Ureter (tissue), 1 donor: ENCODE measurements around the gene YWHAQ. TPM values are rescaled to one million over a fixed set of nuclear protein-coding genes. Genes with fewer than 3 reads are reported as not detected.

ENCODE experiments used
- DNase-seq: peaks from one replicate; pipeline ENCODE4 v3.0.0-alpha.2; 2020; ENCODE audit warnings: low spot score
- total RNA-seq: library from RNA; stranded (reverse); gene quantifications from one replicate; pipeline ENCODE4 v1.2.4, GENCODE V29; 2023
- donor health status: DM: yes; HTN: yes; CAD: no.

The YWHAQ gene
- total RNA-seq: 225 TPM

DNA sequence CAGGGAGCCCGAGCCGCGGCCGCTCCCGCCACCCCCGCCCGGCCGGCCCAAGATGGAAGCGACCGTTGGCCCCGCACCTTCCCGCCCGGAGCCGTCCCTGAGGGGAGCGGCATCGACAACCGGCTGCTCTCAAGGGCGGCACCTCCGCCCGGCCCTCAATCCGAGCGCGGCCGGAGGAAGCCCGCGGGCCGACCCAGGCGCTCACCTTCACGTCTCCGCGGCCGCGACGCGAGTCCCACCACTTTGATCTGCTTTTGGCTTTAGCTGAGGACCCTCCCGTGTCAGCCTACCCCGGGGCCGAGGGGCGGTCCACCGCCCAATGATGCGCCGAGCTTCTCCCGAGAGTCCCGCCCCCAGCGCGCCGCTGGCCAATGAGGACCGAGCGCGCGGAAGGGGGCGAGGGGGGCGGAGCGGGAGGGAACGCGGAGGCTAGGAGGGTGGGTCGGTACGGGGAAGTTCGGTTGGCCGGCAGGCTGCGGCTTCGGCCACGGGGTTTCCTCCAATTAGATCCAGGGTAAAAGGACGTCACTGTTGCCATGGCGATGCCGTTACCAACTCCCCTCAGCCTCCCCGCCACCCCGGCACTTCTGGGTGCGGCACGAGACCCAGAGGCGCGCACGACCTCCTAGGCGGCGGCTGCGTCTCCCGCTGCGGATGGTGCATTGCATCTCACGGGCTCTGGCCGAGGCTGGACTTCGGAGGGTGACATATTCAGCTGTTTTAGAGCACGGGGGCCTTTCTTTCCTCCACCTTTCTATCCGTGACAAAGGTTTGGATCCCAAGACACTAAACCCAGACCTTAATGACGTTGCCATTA is at the start of gene YWHAQ:
Gene YWHAQ, minus strand, starts transcription at position 262 of the 817 bp plus-strand sequence. CDS start 545 bp downstream, outside the sequence.
- peak; percentile 99 for DNase-seq

DNA sequence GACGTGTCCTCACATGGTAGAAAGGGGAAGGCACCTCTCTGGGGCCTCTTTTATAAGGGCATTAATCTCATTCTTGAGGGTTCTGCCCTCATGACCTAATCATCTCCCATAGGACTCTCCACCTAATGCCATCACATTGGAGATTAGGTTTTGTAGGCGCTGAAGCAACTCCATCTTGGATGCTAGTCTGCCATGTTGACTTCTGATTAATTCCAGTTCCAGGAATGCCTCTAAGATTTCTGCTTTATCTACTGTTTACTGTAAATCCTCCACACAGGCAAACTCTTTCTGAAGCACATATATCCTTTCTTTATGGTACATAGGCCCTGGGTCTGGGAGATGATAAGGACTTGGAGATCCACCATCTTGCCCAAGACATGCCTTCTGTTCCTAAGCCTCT is 49.3 kb upstream of the YWHAQ start:
- no peak for DNase-seq

- no peak for DNase-seq
Measured at GRCh38 chr2:9679218-9679617, 48.4 kb upstream of the YWHAQ start.

DNA sequence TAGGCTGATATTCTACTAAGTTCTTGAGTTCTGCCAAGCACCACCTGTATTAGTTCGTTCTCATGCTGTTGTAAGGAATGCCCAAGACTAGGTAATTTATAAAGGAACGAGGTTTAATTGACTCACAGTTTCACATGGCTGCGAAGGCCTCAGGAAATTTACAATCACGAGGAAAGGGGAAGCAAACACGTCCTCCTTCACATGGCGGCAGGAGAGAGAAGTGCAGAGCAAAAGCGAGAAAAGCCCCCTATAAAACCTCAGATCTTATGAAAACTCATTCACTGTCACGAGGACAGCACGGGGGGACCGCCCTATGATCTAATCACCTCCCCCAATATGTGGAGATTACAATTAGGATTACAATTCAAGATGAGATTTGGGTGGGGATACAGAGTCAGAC is 47.7 kb upstream of the YWHAQ start:
- no peak for DNase-seq

DNA sequence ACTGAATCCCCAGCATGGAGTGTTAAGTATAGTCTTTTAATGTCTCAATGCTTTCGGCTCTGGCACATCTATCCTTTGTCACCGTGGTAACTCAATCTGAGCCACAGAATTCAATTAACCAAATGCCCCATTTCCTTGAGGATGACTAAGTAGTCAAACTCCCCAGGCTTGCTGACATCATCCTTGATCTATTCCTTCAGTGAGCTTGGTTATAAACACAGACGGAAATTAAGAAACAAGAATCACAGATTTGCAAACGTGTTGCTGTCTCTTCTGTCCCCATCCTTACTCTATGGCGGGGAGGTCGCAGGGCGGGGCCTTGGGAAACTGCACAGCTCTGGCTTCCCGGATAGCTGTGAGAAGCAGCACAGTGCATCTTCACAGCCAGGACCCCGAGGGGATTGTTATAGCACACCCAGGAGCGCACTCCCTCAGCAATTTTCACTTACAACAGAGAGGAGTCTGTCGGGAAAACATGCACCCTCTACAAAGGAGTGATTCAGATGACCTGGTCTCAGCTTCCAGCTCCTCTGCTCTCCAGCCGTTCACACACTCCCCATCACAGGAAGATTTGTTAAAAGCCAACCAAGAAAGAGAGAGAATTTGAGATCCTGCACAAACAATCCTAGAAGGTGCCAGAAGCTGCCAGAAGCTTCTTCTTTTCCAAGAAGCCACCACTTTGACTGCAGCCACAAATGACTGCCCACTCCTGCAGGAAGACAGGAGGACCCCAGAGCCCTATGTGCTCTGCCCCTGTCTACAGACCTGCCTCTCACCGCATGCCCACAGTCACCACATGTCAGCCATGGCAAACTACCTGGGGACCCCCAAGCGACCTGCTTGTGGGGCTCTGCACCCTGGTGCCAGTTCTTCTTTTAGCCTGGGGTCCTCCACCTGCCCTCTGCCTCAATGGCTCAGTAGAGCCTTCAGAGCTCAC is 44.9 kb upstream of the YWHAQ start:
- no peak for DNase-seq

DNA sequence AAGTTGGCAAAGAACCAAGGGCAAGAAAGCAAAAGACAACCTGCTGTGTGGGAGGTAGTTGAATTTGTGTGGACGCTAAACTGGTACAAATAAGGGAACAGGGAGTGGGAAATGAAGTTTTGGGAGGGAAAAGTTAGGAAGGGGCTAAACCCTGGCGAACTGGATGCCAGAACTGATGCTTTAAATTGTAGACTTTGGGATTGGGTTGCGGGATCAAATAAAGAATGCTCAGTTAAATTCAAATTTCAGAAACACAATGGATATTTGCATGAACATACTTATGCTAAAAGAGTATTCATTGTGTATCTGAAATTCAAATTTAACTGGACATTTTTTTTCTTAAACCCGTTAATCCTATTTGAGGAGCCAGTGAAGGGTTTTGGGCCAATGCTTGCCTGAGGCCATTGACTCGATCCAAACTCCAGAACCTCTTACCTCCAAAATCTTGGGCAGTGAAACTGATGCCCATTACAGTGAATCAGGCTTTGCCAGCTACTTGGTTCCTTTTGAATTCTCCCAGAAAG is 44.2 kb upstream of the YWHAQ start:
- no peak for DNase-seq

DNA sequence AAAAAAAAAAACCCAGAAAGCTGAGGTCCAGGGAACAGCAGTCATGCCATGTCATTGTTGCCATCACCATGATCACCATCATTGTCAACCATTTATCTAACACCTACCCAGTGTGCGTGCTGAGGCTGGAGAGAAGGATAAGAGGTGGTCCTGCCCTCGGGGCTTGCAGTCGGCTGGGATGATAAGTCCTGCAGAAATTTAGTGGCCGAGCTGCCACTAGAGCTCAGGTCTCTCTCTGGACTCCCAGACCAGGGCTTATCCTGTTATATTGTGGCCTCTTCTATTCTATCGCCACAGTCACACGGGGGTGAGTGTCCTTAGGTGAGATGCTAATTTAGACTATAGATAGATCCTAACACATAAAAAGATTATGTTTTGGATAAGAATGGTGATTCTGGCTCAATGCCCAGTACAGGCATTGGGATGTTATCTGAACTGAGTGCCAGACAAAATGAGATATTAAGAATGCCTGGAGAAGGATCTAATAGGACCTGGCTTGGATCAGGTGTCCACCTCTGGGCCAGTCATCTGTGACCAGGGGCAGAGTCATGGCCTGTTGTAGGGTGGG is 43.2 kb upstream of the YWHAQ start:
- DNase-seq: no peak

DNA sequence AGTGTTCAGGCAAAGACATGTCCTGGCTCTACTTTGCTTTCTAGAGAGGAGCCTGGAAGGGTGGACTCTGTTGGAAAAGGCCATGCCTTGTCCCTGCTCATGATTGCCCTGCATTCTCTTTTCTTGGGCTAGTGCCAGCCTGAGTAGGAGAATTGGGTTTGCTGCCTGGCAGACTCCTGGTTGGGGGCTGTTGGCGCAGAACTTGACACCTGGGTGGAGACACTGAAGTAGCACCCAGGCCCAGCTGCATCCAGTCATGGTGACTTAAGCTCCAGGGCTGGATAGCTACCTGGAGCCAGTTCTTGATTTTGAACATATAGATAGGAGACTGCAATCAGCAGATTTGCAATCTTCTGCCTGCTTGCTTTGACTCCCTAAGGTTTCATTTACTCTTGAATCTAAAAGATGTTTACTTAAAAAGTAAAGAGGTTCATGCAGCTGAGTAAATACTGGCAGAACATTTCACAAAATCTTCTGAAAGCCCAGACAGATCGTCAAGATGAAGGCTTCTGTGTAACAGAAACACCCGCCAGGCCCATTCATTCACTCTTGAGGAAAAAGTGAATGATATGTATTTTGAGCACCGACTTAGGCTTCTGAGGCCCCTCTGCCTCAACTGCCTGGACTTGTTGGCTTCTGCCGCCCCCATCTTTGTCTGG is 38.0 kb upstream of the YWHAQ start:
- no peak for DNase-seq

DNA sequence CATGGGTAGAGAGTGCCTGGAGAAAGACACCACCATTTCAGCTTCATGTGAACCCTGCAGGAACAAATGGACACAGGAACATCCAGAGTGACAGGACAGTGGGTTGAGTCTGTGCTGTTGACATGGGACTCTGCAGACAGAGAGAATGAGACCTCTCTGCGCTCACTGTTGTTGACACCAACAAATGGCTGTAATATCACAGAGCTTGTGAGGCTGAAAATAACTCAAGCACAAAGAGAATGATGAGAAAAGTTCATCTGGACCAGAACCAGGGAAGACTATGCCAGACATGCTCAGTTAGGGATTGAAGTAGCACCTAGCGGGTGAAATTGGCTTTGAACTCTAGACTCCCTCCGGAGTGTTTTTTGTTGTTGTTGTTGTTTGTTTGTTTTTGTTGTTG is 37.0 kb upstream of the YWHAQ start:
- no peak for DNase-seq

- no peak for DNase-seq
Measured at GRCh38 chr2:9666306-9666705, 35.5 kb upstream of the YWHAQ start.

- DNase-seq: no peak
Measured at GRCh38 chr2:9665898-9666297, 35.1 kb upstream of the YWHAQ start.

- DNase-seq: no peak
Measured at GRCh38 chr2:9664365-9664764, 33.6 kb upstream of the YWHAQ start.

DNA sequence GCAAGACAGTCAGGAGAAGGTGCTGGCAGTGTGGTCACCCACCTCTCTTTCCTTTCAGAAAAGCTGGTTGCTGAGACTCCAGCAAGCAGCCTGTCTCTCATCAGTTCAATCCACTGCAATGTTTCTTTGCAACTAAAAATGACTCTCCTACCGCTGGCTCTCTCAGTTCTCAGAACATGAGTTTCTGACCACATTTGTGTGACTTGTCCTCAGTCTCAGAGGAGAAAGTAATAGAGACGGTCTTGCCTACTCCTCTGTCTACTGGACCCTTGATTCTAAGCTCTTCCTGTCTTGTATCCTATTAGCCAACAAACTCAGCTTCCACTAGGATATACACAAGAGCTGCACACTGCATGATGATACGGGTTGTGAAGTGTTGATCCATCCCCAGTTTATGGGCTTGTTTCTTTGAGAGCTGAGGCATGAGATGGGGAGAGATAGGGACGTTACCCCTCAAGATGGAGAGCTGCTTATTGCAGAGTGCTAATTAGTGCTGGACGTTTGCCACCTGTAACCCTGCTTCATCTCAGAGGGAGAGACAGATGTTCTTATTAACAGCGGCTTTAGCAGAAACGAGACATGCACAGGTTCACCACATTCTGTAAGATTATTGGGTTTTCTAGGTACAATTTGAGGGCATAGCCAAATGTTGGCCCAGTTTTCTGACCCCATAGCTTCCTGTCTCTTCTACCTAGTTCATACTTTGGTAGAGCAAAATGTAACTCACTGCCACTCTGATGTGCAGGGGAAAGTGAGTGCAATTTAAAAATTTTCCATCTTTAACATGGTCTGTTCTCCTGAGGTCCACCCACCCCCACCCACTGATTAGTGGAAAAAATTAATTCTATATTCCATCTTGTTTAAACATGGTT is 32.4 kb upstream of the YWHAQ start:
- DNase-seq: no peak

DNA sequence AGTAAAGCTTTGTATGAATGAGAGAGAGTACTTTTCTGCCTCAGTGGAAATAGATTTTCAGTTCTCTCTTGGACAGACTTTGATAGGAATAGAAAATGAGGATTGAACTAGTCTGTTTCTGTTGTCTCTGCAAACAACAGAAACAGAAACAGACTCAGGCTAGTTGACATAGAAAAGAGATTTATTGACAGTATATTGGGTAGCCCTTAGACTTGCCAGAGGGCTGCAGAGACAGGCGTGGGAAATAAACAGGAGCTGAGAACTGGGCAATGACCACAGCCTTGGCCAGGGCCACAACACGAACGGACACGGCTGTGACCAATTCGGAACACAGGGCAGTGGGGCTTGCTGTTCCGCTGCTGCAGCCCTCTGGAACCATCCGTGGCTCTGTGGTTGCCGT is 30.5 kb upstream of the YWHAQ start:
- no peak for DNase-seq

GRCh38 chr2:9660781-9661180 is 30.0 kb upstream of the YWHAQ start:
- DNase-seq: no peak

GRCh38 chr2:9660154-9660553 is 29.4 kb upstream of the YWHAQ start:
- no peak for DNase-seq

- DNase-seq: no peak
Measured at GRCh38 chr2:9658972-9659371, 28.2 kb upstream of the YWHAQ start.

DNA sequence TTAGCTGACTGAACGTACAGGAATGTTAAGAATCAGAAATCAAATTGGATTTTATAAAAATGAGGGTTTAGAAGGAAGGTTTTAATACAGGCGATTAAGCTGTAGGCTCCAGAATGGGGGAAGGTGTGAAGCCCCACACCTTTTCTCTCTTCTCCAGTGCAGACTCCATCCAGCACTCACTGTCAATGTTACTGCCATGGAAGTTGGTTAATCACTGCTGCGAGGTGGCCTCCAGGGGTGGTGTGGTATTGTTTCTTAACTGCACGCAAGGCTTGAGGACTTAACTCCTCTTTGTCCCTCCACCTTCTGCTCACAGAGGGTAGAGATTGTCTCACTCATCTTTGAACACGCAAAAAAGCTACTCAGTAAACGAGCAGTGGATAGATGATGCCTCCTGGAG is 26.9 kb upstream of the YWHAQ start:
- DNase-seq: no peak

- no peak for DNase-seq
Measured at GRCh38 chr2:9657083-9657482, 26.3 kb upstream of the YWHAQ start.

- no peak for DNase-seq
Measured at GRCh38 chr2:9656270-9656766, 25.5 kb upstream of the YWHAQ start.
